Activated naive CD8-positive, alpha-beta T cell treated with anti-CD3 and anti-CD28 coated beads, Interleukin-2, amount 10 ng/mL, durations not matched to agents 7 days and 5 days (primary cell): ENCODE measurements around the gene TBC1D30. TPM values are rescaled to one million over a fixed set of nuclear protein-coding genes. Genes with fewer than 3 reads are reported as not detected.
"Not testable (repeated sequence)": the region's sequence is repeated elsewhere in the genome, so short reads cannot be mapped to it uniquely, and the experiment has no call there.

Experiments used
- ATAC-seq: fragments of 150-1000 bp; cut with Tn5 transposase; one replicate; pipeline ENCODE4 v1.10.0; 2021; ENCODE audit warnings: low read depth, moderate library complexity
- POLR2A ChIA-PET: fragments of 350-600 bp; sonication (Branson Sonifier 250); formaldehyde crosslinking; loops from one replicate; lab custom pipeline; 2021; ENCODE audit warnings: antibody characterized with exemption; lab: Charles Lee
- DNase-seq: peaks from one replicate; pipeline ENCODE4 v3.0.0; 2021
- H3K27ac Mint-ChIP-seq: one replicate; pipeline ENCODE4 v1.8.0; 2022; ENCODE audit warnings: mild to moderate bottlenecking, mixed read lengths
- H3K27me3 Mint-ChIP-seq: one replicate; pipeline ENCODE4 v1.8.0; 2022; ENCODE audit warnings: mild to moderate bottlenecking, moderate library complexity, mixed read lengths
- H3K36me3 Mint-ChIP-seq: one replicate; pipeline ENCODE4 v1.8.0; 2021; ENCODE audit warnings: mild to moderate bottlenecking, mixed read lengths
- H3K4me1 Mint-ChIP-seq: one replicate; pipeline ENCODE4 v1.8.0; 2021; ENCODE audit warnings: mixed read lengths
- H3K4me3 Mint-ChIP-seq: one replicate; pipeline ENCODE4 v1.8.0; 2022; ENCODE audit warnings: mild to moderate bottlenecking, moderate library complexity, mixed read lengths
- H3K9me3 Mint-ChIP-seq: one replicate; pipeline ENCODE4 v1.8.0; 2021; ENCODE audit warnings: mixed read lengths
- total RNA-seq, 2 experiments: library from RNA; stranded (reverse); gene quantifications; one replicate each; pipeline ENCODE4 v1.2.3, GENCODE V29; 2021

The TBC1D30 gene
- total RNA-seq, 2 experiments from 2014 or later: 0.17 to 0.23 TPM

GRCh38 chr12:64848409-64848808 lies 24.0 kb downstream of the TBC1D30 start:
- H3K9me3 Mint-ChIP-seq, H3K27ac Mint-ChIP-seq, DNase-seq, H3K4me1 Mint-ChIP-seq, POLR2A ChIA-PET, H3K36me3 Mint-ChIP-seq, H3K27me3 Mint-ChIP-seq, ATAC-seq, H3K4me3 Mint-ChIP-seq: not testable (repeated sequence)

- H3K9me3 Mint-ChIP-seq: no peaks in the 10 kb centered on the region
- H3K36me3 Mint-ChIP-seq: no peaks in the 10 kb centered on the region
- ATAC-seq (no peak), DNase-seq (no peak)
- no peak overlapping the region for H3K4me3 Mint-ChIP-seq
- POLR2A ChIA-PET: no interaction called here
- no peak overlapping the region for H3K27ac Mint-ChIP-seq
- no peaks in the 10 kb centered on the region for H3K4me1 Mint-ChIP-seq
- no peaks in the 10 kb centered on the region for H3K27me3 Mint-ChIP-seq
Measured at GRCh38 chr12:64858882-64859605, 34.6 kb downstream of the TBC1D30 start.

- Mint-ChIP-seq H3K27ac (no peak overlapping the region), H3K27me3 (peaks cover 2% of the 10 kb centered on the region), H3K4me1 (no peaks in the 10 kb centered on the region), H3K36me3 (no peaks in the 10 kb centered on the region), H3K9me3 (no peaks in the 10 kb centered on the region), H3K4me3 (no peak overlapping the region)
- POLR2A ChIA-PET: no interaction called here
- ATAC-seq (no peak), DNase-seq (no peak)
Measured at GRCh38 chr12:64860446-64860998, 36.1 kb downstream of the TBC1D30 start.

- H3K4me1 Mint-ChIP-seq: no peaks in the 10 kb centered on the region
- no peaks in the 10 kb centered on the region for H3K36me3 Mint-ChIP-seq
- no peaks in the 10 kb centered on the region for H3K9me3 Mint-ChIP-seq
- DNase-seq (no peak), ATAC-seq (no peak)
- H3K4me3 Mint-ChIP-seq: no peak overlapping the region
- peaks cover 8% of the 10 kb centered on the region for H3K27me3 Mint-ChIP-seq
- H3K27ac Mint-ChIP-seq: no peak overlapping the region
- POLR2A ChIA-PET: no interaction called here
Measured at GRCh38 chr12:64864319-64864718, 39.9 kb downstream of the TBC1D30 start.

- Mint-ChIP-seq H3K4me3 (no peak overlapping the region), H3K36me3 (no peaks in the 10 kb centered on the region), H3K4me1 (peaks cover 5% of the 10 kb centered on the region), H3K9me3 (peaks cover 2% of the 10 kb centered on the region), H3K27me3 (no peaks in the 10 kb centered on the region), H3K27ac (no peak overlapping the region)
- ATAC-seq (no peak), DNase-seq (no peak)
- POLR2A ChIA-PET: no interaction called here
Measured at GRCh38 chr12:64875186-64875585, 50.7 kb downstream of the TBC1D30 start.

GRCh38 chr12:64876388-64877071 lies 52.1 kb downstream of the TBC1D30 start:
- H3K36me3 Mint-ChIP-seq: no peaks in the 10 kb centered on the region
- ATAC-seq (no peak), DNase-seq (no peak)
- H3K4me3 Mint-ChIP-seq: no peak overlapping the region
- H3K9me3 Mint-ChIP-seq: peaks cover 2% of the 10 kb centered on the region
- H3K27ac Mint-ChIP-seq: no peak overlapping the region
- POLR2A ChIA-PET: no interaction called here
- peaks cover 5% of the 10 kb centered on the region for H3K4me1 Mint-ChIP-seq
- H3K27me3 Mint-ChIP-seq: no peaks in the 10 kb centered on the region

GRCh38 chr12:64877363-64878004 lies 53.0 kb downstream of the TBC1D30 start:
- no peaks in the 10 kb centered on the region for H3K36me3 Mint-ChIP-seq
- no peak for ATAC-seq
- POLR2A ChIA-PET: interaction anchor here (0.8 kb wide), 1 partner anchor 21 kb away, joined by 3 read pairs; no protein-coding TSS in a partner anchor
- peaks cover 2% of the 10 kb centered on the region for H3K9me3 Mint-ChIP-seq
- no peak for DNase-seq
- no peak overlapping the region for H3K4me3 Mint-ChIP-seq
- no peaks in the 10 kb centered on the region for H3K27me3 Mint-ChIP-seq
- H3K4me1 Mint-ChIP-seq: peaks cover 5% of the 10 kb centered on the region
- H3K27ac Mint-ChIP-seq: no peak overlapping the region

- H3K27ac Mint-ChIP-seq: no peak overlapping the region
- H3K27me3 Mint-ChIP-seq: no peaks in the 10 kb centered on the region
- ATAC-seq: no peak
- POLR2A ChIA-PET: no interaction called here
- H3K36me3 Mint-ChIP-seq: no peaks in the 10 kb centered on the region
- no peak overlapping the region for H3K4me3 Mint-ChIP-seq
- H3K9me3 Mint-ChIP-seq: peaks cover 2% of the 10 kb centered on the region
- DNase-seq: no peak
- H3K4me1 Mint-ChIP-seq: peaks cover under 1% of the 10 kb centered on the region
Measured at GRCh38 chr12:64882687-64883086, 58.2 kb downstream of the TBC1D30 start.

GRCh38 chr12:64883264-64884163 lies 59.1 kb downstream of the TBC1D30 start:
- Mint-ChIP-seq H3K27ac (no peak overlapping the region), H3K4me3 (no peak overlapping the region), H3K36me3 (no peaks in the 10 kb centered on the region), H3K9me3 (peaks cover 2% of the 10 kb centered on the region), H3K27me3 (no peaks in the 10 kb centered on the region), H3K4me1 (no peaks in the 10 kb centered on the region)
- POLR2A ChIA-PET: no interaction called here
- DNase-seq (no peak), ATAC-seq (no peak)

- no peak overlapping the region for H3K4me3 Mint-ChIP-seq
- H3K4me1 Mint-ChIP-seq: no peaks in the 10 kb centered on the region
Measured at GRCh38 chr12:64884164-64884542, 59.7 kb downstream of the TBC1D30 start.

GRCh38 chr12:64884728-64885127 lies 60.3 kb downstream of the TBC1D30 start:
- DNase-seq (no peak), ATAC-seq (no peak)
- no peaks in the 10 kb centered on the region for H3K4me1 Mint-ChIP-seq
- POLR2A ChIA-PET: no interaction called here
- no peak overlapping the region for H3K27ac Mint-ChIP-seq
- H3K4me3 Mint-ChIP-seq: no peak overlapping the region
- H3K27me3 Mint-ChIP-seq: no peaks in the 10 kb centered on the region
- H3K9me3 Mint-ChIP-seq: no peaks in the 10 kb centered on the region
- H3K36me3 Mint-ChIP-seq: no peaks in the 10 kb centered on the region

More at GRCh38 chr12:64884164-64884542, 59.7 kb downstream of the TBC1D30 start:
- Mint-ChIP-seq H3K36me3 (no peaks in the 10 kb centered on the region), H3K27me3 (no peaks in the 10 kb centered on the region), H3K27ac (no peak overlapping the region), H3K9me3 (peaks cover under 1% of the 10 kb centered on the region)
- POLR2A ChIA-PET: no interaction called here
- ATAC-seq (no peak), DNase-seq (no peak)

- Mint-ChIP-seq H3K9me3 (no peaks in the 10 kb centered on the region), H3K36me3 (no peaks in the 10 kb centered on the region), H3K4me3 (no peak overlapping the region), H3K4me1 (no peaks in the 10 kb centered on the region), H3K27ac (no peak overlapping the region), H3K27me3 (peaks cover 4% of the 10 kb centered on the region)
- ATAC-seq: no peak
- POLR2A ChIA-PET: no interaction called here
- no peak for DNase-seq
Measured at GRCh38 chr12:64889434-64890216, 65.2 kb downstream of the TBC1D30 start.
